NCI-H128 (cell line): ENCODE measurements around the gene SPDYE3.

Experiments used
- DNase-seq: peaks from one replicate; lab custom pipeline; 2025; ENCODE audit not compliant: unreplicated experiment; lab: John Stamatoyannopoulos, UW

Gene SPDYE3

DNA sequence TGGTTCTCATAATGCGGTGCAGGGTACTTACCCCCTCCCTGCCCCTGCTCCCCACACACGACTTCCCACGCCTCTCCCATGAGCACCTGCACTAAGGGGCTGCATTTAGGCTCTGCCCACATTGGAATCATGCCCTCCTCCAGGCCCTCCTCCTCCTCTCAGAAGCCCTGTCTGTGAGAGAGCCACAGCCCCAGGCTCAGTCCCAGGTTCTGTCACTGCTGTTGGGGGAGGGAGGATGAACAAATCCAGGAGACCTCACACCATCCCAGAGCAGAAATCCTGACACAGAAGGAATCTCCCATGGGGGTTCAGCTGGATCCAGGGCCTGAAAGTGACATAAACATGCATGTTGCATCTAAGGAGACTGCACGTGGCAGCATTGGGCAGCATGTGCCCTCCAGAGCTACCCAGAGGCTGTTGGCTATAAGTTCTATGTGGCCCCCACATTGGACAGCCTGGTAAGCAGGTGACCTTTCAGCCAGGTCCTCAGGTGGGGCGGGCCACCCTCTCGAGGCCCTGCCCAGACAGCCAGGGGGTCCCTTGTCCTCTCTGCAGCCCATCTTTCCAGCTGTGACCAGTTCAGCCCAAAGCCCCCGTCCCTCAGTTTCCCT is 64.2 kb downstream of the SPDYE3 start:
- no peak for DNase-seq
